Femur (tissue), 1 donor: ENCODE data around the gene TREML4.
"Not testable (repeated sequence)": the region's sequence is repeated elsewhere in the genome, so short reads cannot be mapped to it uniquely, and the experiment has no call there.

Experiments
- DNase-seq: peaks from one replicate; pipeline ENCODE4 v3.0.0-alpha.2; 2017

Gene TREML4

GRCh38 chr6:41208439-41209106 lies 19.6 kb upstream of the TREML4 start:
- no peak for DNase-seq

GRCh38 chr6:41209547-41210320 lies 18.4 kb upstream of the TREML4 start:
- DNase-seq = no peak

DNA sequence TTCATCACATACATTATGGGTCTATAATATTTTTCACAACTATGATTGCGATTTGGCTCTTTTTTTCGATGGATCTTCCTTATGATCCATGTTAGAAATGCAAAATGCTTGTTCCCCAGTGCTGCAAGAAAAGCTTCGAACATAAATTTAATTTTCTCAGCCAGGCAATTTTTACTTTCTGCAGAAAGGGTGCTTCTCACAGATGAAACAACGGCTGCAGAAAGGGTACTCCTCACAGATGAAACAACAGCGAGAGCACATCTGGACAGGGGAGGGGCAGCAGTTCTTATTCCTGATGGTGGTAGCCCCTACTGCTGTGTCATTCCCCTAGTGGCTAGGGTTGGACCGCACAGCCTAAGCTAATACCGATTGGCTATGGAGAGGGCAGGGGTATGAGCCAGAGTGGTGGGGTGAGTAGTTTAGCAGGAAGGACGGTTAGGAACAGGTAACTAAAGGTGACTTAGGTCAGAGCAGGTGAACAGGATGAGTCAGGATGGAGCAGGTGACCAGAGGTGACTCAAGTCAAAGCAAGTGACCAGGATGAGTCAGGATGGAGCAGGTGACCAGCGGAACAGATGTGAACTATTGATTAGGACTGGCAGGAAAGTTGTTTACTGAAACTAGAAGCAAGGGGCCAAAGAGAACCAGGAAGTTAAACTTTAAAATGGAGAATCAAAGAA lies 13.4 kb upstream of the TREML4 start:
- DNase-seq = no peak

GRCh38 chr6:41215777-41216176 lies 12.4 kb upstream of the TREML4 start:
- no peak for DNase-seq

DNA sequence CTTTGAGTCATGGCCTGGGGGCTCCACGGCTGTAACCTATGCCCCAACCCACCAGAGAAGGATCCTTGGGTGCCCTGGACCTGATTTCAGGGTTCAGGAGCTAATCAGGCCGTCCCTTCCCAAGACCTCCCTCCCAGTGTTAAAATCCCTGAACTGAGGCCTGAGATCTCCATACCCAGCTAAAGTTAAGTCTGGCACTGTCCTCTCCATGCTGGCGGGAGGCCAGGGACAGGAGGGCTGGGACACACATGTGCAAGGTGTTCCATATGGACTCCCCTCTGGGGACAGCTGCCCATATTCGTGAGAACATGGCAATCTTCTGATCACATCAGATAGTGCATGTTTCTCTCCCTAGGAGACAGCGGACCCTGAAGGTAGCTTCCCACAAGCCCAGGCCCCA lies 11.5 kb upstream of the TREML4 start:
- DNase-seq = no peak

GRCh38 chr6:41222045-41222444 lies 6.1 kb upstream of the TREML4 start:
- DNase-seq = no peak

- DNase-seq = no peak
Observed at GRCh38 chr6:41222513-41222912, 5.6 kb upstream of the TREML4 start.

DNA sequence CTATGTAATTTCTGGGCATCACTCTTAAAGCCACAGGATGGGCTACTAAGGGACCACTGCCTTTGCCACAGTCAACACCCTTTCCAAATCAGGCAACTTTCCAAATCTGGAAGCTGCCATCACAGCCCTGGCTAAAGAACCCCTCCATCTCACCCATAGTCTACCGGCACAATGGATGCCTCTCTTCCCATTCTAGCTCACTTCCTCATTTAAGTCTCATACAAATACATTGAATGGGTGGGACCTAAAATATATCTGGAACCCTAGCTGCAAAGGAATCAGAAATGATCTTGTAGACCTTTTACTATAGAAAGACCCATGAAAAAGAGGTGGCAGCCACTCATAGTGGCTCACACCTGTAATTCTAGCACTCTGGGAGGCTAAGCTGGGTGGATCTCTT lies 3.3 kb upstream of the TREML4 start:
- no peak for DNase-seq

GRCh38 chr6:41226752-41227151 lies 1.4 kb upstream of the TREML4 start:
- no peak for DNase-seq

DNA sequence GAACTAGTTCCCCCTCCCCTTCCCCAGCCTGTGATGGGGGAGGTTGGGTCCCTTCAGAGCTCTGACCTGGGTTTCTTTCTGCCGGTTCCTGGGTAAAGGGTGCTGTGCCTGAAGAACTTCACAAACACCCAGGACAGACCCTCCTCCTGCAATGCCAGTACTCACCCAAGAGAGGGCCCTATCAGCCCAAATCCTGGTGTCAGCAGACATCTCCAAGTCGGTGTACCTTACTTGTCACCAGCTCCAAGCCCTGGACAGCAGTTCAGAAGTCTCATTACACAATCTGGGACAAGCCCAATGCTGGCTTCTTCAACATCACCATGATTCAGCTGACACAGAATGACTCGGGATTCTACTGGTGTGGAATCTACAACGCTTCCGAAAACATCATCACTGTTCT lies 467 bp downstream of the TREML4 start:
- DNase-seq = no peak

GRCh38 chr6:41229721-41230120 lies 1.6 kb downstream of the TREML4 start:
- no peak for DNase-seq

DNA sequence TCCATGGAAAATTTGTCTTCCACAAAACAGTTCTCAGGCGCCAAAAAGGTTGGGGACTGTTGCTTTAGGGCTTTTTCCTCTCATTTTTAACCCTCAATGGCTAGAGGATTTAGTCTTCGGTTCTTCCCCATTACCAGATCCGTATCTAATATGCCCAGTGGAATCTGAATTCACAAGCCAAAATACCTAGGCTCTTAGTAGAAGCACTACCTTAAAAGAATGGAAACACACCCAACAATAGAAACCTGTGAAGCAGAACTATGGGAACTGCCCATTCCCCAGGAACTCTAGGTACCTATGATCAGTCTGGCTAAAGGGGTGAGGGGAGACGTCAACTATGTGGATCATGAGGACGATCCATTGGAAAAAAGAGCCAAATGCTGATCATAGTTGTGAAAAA lies 3.1 kb downstream of the TREML4 start:
- DNase-seq = no peak

DNA sequence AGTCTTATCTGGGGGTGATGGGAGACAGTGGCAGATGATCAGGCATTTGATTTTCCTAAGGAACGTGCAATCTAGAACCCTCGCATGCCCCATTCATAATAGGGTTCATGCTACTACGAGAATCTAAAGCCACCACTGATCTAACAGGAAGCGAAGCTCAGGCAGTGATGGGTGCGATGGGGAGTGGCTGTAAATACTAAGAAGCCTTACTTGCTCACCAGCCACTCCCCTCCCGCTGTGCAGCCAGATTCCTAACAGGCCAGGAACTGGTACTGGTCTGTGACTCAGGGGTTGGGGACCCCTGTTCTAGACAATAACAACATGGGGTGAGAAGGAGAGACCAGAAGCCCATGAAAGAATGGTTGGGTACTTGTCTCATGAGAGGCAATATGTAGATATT lies 4.5 kb downstream of the TREML4 start:
- DNase-seq = no peak

DNA sequence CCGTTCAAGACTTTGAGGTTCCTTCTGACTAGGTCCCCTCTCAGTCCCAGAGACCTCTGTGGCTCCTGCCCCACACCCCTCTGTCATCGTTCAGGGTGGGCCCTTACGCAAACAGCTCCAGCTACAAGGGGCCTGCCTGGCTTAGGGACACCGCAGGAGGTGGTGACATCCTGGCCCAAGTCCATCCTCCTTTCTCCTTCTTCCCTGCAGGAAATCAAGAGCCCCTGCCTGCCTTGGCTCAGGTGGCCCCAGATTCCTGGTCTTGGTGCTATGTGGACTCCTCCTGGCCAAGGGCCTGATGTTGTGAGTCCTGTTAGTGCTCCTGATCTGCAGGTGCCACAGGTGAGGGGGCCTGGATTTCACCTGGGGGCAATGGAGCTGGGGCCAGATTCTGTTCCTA lies 8.1 kb downstream of the TREML4 start:
- DNase-seq = no peak

GRCh38 chr6:41237128-41237527 lies 9.0 kb downstream of the TREML4 start:
- DNase-seq = no peak

DNA sequence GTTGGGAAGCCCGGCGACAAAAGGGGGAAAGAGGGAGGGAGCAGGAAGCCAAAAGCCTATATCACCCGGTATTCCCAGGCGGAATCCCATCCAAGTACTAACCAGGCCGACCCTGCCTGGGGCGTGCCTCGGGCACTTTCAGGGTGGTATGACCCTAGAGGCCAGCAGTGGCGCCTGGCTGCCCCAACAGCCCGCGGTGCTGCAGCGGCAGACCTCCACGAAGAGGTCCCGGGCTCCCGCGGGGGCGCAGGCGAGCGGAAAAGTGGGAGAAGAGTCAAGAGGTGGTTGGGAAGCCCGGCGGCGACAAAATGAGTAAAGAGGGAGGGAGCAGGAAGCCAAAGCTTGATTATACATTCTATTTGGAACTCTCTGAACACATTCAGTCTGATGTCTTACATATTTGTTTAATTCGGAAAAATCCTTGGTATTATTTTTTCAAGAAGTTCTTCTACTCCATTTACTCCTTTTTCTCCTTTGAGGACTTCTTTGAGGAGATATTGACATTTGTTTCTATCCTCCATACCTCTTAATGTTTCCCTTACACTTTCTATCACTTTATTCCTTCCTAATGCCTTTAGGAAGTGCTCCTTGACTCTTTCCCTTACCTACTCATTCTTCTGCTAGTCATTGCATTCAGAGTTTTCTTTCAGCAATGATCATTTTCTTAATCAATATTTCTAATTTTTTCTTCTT lies 11.5 kb downstream of the TREML4 start:
- no peak for DNase-seq

DNA sequence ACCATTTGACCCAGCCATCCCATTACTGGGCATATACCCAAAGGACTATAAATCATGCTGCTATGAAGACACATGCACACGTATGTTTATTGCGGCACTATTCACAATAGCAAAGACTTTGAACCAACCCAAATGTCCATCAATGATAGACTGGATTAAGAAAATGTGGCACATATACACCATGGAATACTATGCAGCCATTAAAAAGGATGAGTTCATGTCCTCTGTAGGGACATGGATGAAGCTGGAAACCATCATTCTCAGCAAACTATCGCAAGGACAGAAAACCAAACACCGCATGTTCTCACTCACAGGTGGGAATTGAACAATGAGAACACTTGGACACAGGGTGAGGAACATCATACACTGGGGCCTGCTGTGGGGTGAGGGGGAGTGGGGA lies 18.4 kb downstream of the TREML4 start:
- not testable (repeated sequence) for DNase-seq

- DNase-seq = no peak
Observed at GRCh38 chr6:41247288-41247865, 19.2 kb downstream of the TREML4 start.

- no peak for DNase-seq
Observed at GRCh38 chr6:41247882-41248705, 19.9 kb downstream of the TREML4 start.

DNA sequence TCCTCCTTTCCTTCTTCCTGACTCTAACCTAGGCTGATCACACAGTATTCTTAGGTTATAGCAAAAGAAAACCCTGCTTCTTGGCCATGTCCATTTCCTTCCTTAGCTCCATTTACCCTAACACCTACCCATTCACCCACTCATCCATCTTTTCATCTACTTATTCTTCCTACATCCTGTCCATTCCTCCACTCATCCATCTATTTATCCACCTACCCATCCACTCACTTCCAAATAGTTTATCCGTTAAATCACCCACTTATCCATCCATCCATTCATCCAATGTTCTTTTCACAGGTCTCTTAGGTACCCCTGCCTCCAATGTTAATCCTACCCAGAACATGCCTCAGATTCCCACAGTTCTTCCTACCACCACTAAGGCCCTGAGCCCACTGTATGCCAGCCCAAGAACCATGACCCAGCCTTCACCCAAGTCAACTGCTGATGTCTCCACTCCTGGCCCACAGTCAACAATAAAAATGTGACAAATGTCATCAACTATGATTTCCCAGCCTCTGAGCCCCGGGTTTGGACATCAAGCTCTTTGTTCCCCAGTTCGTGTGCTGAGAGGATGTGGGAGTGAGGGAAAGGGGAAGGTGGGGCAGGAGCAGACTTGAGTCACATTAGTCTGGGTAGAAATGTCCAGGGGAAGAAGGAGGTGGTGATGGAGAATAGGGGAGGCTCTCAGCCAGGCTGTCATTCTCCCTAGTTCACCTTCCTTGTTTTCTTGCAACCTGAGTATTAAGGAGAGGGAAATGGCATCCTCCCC lies 24.4 kb downstream of the TREML4 start:
- no peak for DNase-seq

GRCh38 chr6:41255110-41255509 lies 27.0 kb downstream of the TREML4 start:
- no peak for DNase-seq
